ENCODE data around the gene ABLIM1.

DNA sequence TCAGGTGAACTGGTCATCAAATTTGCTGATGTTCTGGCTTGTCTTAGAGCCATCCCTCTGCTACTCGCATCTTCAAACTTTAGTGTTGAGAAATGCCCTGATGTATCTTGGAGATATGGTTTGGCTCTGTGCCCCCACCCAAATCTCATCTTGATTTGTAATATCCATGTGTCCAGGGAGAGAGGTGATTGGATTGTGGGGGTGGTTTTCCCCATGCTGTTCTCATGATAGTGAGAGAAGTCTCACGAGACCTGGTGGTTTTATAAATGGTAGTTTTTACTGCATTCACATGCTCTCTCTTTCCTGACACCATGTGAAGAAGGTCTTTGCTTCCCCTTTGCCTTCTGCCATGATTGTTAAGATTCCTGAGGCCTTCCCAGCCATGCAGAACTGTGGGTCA lies 179.8 kb downstream of the ABLIM1 start:
- TF ChIP-seq KLF13 (CRISPR knock-in tag; IDR thresholded peaks at IDR 0.05), result no peak
- no peak for TF ChIP-seq NFYB (CRISPR knock-in tag; IDR thresholded peaks at IDR 0.05)
- TF ChIP-seq, protein P1, sequence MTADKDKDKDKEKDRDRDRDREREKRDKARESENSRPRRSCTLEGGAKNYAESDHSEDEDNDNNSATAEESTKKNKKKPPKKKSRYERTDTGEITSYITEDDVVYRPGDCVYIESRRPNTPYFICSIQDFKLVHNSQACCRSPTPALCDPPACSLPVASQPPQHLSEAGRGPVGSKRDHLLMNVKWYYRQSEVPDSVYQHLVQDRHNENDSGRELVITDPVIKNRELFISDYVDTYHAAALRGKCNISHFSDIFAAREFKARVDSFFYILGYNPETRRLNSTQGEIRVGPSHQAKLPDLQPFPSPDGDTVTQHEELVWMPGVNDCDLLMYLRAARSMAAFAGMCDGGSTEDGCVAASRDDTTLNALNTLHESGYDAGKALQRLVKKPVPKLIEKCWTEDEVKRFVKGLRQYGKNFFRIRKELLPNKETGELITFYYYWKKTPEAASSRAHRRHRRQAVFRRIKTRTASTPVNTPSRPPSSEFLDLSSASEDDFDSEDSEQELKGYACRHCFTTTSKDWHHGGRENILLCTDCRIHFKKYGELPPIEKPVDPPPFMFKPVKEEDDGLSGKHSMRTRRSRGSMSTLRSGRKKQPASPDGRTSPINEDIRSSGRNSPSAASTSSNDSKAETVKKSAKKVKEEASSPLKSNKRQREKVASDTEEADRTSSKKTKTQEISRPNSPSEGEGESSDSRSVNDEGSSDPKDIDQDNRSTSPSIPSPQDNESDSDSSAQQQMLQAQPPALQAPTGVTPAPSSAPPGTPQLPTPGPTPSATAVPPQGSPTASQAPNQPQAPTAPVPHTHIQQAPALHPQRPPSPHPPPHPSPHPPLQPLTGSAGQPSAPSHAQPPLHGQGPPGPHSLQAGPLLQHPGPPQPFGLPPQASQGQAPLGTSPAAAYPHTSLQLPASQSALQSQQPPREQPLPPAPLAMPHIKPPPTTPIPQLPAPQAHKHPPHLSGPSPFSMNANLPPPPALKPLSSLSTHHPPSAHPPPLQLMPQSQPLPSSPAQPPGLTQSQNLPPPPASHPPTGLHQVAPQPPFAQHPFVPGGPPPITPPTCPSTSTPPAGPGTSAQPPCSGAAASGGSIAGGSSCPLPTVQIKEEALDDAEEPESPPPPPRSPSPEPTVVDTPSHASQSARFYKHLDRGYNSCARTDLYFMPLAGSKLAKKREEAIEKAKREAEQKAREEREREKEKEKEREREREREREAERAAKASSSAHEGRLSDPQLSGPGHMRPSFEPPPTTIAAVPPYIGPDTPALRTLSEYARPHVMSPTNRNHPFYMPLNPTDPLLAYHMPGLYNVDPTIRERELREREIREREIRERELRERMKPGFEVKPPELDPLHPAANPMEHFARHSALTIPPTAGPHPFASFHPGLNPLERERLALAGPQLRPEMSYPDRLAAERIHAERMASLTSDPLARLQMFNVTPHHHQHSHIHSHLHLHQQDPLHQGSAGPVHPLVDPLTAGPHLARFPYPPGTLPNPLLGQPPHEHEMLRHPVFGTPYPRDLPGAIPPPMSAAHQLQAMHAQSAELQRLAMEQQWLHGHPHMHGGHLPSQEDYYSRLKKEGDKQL (CRISPR knock-in tag; IDR thresholded peaks at IDR 0.05; ENCODE audit: low read depth), result no peak
- no peak for TF ChIP-seq ARHGAP35 (CRISPR knock-in tag; IDR thresholded peaks at IDR 0.05; ENCODE audit: borderline replicate concordance)
- no peak for TF ChIP-seq ATRX (CRISPR knock-in tag; IDR thresholded peaks at IDR 0.05; ENCODE audit: borderline replicate concordance)

All from HepG2 (cell line).